Inferior parietal cortex (tissue), 1 donor: ENCODE results near the gene ECI1.

Experiments
- DNase-seq: peaks from one replicate; pipeline ENCODE4 v3.0.0-alpha.2; 2016; ENCODE audit errors: extremely low spot score

The ECI1 gene

GRCh38 chr16:2251296-2252111 lies at the start of gene ECI1:
ECI1 (minus strand) TSS chr16:2251587; CDS start chr16:2251566, 21 bp downstream.
- DNase-seq = peak; percentile 86

- no peak for DNase-seq
Observed at GRCh38 chr16:2299915-2300192, 48.5 kb upstream of the ECI1 start.

- DNase-seq = no peak
Observed at GRCh38 chr16:2299121-2299914, 47.9 kb upstream of the ECI1 start.

DNA sequence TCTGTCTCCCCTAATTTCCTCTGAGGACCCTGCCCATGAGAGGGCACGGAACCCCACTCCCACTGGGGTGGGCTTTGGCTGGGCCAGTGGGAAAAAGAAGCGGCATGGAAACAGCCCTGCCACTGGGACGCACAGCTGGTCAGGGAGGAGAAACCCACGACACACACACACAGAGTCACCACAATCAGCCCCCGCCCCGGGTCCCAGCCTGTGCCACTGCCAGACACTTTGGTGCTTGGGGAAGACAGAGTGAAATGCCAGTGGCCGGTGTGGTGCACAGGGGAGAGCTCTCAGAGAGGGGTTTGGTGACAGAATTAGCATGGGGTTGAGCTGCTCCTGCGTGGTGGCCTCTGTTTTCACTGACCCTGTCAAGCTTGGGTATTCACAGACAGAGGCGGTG lies 47.2 kb upstream of the ECI1 start:
- DNase-seq = no peak

- DNase-seq = no peak
Observed at GRCh38 chr16:2297506-2297860, 46.1 kb upstream of the ECI1 start.

DNA sequence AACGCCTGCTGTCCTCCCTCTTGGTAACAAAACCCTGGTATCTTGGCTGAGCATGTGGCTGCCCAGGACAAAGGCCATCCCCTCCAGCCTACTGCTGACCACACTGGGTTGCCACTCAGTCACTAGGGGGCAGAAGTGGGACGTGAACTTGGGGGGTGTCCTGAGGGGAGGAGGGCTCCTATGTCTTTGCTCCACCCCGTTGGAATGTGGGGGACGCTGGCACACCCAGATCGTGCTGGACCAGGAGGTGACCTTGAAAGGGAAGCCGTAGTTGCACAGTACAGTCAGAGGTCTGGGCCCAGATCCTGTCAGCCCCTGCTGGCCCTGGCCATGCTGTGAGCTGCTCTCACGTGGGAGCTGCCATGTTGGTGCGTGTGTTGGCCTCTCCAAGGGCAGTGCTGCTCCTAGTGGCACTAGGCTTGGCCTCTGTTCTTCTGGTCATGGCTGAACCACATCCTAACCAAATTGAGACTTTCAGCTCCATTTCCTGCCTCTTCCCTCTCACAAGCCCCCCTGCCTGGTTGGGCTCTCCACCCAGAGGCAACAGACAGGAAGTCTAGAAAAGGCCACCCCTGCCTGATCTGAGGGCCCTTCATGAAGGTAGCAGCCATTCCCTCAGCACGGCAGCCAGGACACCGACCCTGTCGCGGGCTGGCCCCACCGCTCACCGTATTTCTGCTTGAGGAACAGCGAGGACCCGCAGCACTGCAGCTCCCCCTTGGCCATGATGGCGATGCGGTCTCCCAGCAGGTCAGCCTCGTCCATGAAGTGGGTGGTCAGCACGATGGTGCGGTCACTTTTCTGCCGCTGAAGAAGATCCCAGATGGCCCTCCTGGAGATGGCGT lies 45.5 kb upstream of the ECI1 start:
- no peak for DNase-seq

- peak; percentile 13 for DNase-seq
Observed at GRCh38 chr16:2295056-2295798, 43.8 kb upstream of the ECI1 start.

DNA sequence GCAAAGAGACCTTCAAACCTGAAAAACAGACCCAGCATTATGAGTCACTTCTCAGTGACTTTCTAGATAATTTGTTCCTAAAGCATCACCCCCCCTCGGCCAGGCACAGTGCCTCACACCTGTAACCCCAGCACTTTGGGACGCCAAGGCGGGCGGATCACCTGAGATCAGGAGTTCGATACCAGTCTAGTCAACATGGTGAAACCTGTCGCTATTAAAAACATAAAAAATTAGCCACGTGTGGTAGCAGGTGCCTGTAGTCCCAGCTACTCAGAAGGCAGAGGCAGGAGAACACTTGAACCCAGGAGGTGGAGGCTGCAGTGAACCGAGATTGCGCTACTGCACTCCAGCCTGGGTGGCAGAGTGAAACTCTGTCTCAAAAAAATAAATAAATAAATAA lies 40.8 kb upstream of the ECI1 start:
- DNase-seq = no peak

DNA sequence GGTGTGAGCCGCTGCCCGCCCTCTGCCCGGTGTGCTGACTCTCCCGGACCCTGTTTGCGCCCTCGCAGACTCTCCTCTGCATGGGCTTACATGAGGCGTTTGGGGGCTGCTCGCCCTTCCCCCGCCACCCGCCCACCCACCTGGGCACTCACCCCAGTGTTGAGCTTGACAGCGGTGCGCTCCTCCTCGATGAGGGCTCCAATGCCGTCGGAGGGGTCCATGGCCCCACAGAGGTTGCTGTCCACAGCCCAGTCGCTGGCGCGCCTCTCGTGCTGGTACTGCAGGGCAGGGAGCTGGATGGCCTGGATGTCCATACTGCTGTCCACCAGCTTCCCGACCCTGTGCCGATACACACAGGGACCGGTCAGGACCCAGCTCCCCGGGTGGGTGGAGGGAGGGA lies 37.9 kb upstream of the ECI1 start:
- DNase-seq = no peak

DNA sequence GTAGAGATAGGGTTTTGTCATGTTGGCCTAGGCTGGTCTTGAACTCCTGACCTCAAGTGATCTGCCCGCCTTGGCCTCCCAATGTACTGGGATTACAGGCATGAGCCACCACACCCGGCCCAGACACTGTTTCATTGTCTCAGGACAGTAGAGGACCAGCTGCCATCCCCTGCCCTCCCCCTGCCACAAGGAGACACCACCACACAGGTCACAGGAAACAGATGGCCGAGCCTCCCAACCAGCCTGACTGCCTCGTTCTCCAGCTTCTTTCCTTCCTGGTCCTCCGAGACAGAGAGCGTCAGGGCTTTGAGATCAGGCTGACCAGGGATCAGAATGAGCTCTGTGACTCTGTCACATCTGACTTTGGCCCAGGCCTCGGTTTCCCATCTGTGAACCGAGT lies 37.3 kb upstream of the ECI1 start:
- no peak for DNase-seq

GRCh38 chr16:2287916-2288547 lies 36.6 kb upstream of the ECI1 start:
- DNase-seq = no peak

DNA sequence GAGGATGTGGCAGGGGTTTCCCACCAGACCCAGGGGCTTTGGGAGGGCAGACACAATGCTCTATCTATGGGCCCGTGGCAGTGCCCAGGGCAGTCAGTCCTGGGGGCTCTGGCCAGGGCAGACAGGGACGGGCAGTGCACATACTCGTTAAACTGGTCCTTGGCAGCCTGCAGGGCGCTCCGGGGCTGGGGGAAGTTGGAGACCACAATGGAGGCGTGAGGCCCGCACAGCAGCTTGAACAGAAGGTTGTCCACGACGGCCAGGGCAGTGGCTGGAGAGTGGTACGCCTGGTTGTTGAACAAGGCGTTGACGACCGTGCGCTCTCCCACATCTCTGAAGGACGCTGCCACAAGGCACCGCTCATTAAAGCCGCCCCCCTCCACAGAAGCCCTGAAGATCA lies 35.2 kb upstream of the ECI1 start:
- DNase-seq = no peak

GRCh38 chr16:2285731-2286191 lies 34.4 kb upstream of the ECI1 start:
- DNase-seq = no peak

DNA sequence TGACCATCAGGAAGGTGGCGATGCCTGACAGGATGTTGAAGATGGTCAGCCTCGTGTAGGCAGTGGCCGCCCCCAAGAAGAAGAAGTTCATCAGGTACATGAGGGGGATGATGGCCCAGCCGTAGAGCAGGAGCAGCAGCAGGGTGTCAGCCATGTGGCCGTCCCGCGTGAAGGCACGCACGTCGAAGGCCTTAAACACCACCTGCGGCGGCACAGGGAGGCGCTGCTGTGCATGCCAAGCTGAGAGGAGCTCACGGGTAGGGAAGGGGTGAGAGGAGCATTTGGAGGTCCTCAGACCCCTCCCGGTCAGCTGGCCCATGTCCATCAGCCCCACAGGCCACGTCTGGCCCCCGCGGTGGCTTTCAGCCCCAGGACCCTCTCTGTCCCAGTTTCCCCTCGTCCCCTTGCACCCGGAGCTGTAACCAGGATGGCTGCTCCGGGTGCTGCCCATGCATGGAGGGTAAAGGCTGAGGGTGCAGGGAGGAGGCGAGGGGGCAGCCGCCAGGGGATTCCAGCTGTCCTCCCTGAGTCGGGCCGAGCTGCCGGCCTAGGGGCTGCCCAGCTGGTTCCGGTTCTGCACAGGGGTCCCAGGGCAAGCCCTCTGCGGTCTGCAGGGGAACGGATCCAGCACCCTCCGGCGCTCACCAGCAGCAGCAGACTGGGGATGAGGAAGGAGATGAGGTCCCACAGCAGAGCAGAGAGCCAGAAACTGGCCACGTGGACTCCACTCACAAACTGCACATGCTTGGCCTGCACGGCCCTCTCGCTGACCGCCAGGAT lies 33.6 kb upstream of the ECI1 start:
- no peak for DNase-seq

DNA sequence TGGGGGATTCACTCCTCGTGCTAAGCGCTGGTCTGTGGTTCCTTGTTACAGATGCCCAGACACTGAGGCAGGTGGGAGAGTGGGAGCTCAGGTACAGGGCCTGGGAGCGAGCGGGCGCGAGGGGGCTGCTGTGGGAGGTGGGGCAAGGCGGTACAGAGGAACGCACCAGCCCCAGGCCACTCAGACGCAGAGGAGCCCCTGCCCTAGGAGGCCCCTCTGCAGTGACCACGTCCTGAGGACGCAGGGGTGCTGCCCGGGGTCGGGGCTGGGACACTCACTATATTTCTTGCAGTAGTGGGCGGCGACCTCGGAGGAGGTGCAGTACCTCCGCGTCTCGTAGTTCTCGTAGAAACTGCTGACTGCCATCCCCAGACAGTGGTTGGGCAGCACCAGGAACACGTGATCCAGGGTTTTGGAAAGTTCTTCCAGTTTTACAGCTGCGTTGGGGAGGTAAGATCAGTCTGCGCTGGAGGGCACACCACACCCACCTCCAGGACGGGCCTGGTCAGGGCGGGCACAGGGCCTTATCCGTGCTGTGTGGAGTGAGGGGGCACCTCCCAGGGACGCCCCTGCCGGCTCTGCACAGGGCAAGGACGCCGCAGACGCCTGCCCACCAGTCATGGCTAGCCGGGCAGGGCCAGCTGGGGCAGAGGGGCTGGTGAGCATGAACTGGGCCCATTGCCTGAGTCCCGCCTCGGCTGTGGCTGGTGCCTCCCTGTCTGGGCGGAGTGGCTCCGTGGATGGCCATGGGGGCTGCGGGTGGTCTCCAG lies 32.8 kb upstream of the ECI1 start:
- DNase-seq = no peak

- DNase-seq = no peak
Observed at GRCh38 chr16:2282866-2283555, 31.6 kb upstream of the ECI1 start.

- no peak for DNase-seq
Observed at GRCh38 chr16:2282262-2282661, 30.9 kb upstream of the ECI1 start.

DNA sequence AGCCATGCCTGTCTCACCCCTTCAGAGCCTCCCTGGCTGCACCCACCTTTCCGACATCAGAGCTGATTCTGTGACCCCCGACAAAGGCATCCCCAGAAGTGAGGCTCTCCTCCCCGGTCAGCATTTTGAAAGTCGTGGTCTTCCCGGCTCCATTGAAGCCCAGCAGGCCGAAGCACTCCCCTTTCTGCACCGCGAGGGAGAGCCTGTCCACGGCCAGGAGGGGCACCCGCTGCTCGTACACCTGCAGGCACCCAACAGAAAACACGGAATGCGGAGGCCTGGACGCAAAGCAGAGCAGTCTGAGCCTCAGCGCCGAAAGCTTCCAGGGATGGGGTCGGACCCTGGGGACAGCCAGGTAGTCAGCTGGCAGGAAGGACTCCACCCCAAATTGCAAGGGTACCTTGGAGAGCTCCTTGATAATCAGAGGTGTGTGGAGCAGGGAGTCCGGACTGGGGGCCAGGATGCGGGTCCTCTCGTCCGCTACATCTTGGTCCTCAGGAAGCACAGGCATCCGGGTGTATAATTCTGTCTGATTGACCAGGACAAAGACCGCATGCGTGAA lies 29.7 kb upstream of the ECI1 start:
- DNase-seq = no peak

- DNase-seq = no peak
Observed at GRCh38 chr16:2280461-2280860, 29.1 kb upstream of the ECI1 start.
